K562 (cell line): ENCODE data around the gene CEP95. TPM values are rescaled to one million over a fixed set of nuclear protein-coding genes. Genes with fewer than 3 reads are reported as not detected.
A peak's percentile ranks its signal among the peaks of the same experiment; 100 is the strongest.
"Not testable (repeated sequence)": the region's sequence is repeated elsewhere in the genome, so short reads cannot be mapped to it uniquely, and the experiment has no call there.

Experiments
- ATAC-seq: fragments of 200-7000 bp; cut with Tn5 transposase; 3 replicates; pipeline ENCODE4 v1.9.1; 2020; ENCODE audit warnings: moderate library complexity
- BruUV-seq: library from RNA; stranded (reverse); fragments of 400-500 nt; replicated peaks from 2 replicates; lab custom pipeline; 2021; lab: Mats Ljungman, UMichigan
- CTCF ChIA-PET: fragments of 300-600 bp; formaldehyde crosslinking; extraction: SDS; loops from one replicate; lab custom pipeline; 2021; ENCODE audit warnings: low intra/inter-chr PET ratio; lab: Yijun Ruan, JAX
- POLR2A ChIA-PET: fragments of 300-600, 350-650 bp; sonication (Branson Sonifier 250); formaldehyde crosslinking; extraction: SDS; loops from one replicate; lab custom pipeline; 2021; ENCODE audit warnings: antibody characterized with exemption, inconsistent platforms; lab: Yijun Ruan, JAX
- DNase-seq, 4 experiments: peaks; one replicate each; pipeline versions ENCODE4 v3.0.0 to v3.0.0-alpha.2; 2011 to 2018; ENCODE audit warnings: low spot score in 3 of 4, mixed read lengths in 3 of 4; ENCODE audit errors: extremely low read depth in 1 of 4
- FAIRE-seq: peaks from 2 replicates; lab custom pipeline; 2011; peaks lifted over from hg19 to GRCh38; lab: Jason Lieb, UNC
- H2AFZ ChIP-seq: 2 replicates; pipeline ENCODE4 v1.6.0; 2011; ENCODE audit warnings: low read depth, low read length, control low read depth, inconsistent platforms
- H3K27ac ChIP-seq: fragments of 200-600 bp; 3 replicates; pipeline ENCODE4 v1.8.0; 2011; ENCODE audit warnings: low read depth, mild to moderate bottlenecking, control low read depth, inconsistent platforms, low read length, moderate library complexity, mixed read lengths; ENCODE audit errors: extremely low read depth
- H3K27me3 ChIP-seq, 2 experiments: fragments of 300-600 bp in 1 of 2; 2 replicates in 1 of 2; 3 replicates in 1 of 2; pipeline versions ENCODE4 v1.6.0 to v1.8.0; 2011; ENCODE audit warnings: inconsistent platforms in 2 of 2, low read length in 2 of 2, mild to moderate bottlenecking in 1 of 2, mixed read lengths in 1 of 2, moderate library complexity in 1 of 2; ENCODE audit not compliant: control insufficient read depth in 2 of 2, insufficient read depth in 2 of 2
- H3K36me3 ChIP-seq: fragments of 300-600 bp; 3 replicates; pipeline ENCODE4 v1.8.0; 2011; ENCODE audit warnings: mild to moderate bottlenecking, low read length, inconsistent platforms; ENCODE audit not compliant: control insufficient read depth, insufficient read depth
- H3K4me1 ChIP-seq, 2 experiments: fragments of 200-600 bp in 1 of 2; replicated peaks in 1 of 2; 2 replicates in 1 of 2; 3 replicates in 1 of 2; pipeline versions ENCODE4 v1.5.1 to v1.8.0; 2011; ENCODE audit warnings: inconsistent platforms in 2 of 2, low read length in 2 of 2, mild to moderate bottlenecking in 1 of 2, mixed read lengths in 1 of 2, moderate library complexity in 1 of 2; ENCODE audit not compliant: control insufficient read depth in 2 of 2, insufficient read depth in 2 of 2
- H3K4me2 ChIP-seq: 2 replicates; pipeline ENCODE4 v1.6.1; 2011; ENCODE audit warnings: low read length, control low read depth, inconsistent platforms, mixed read lengths; ENCODE audit not compliant: insufficient read depth
- H3K4me3 ChIP-seq: fragments of 200-600 bp; sonication (generic), shearing (Covaris generic); 2 replicates; pipeline ENCODE4 v1.5.1; 2016; ENCODE audit warnings: control low read depth, inconsistent platforms
- H3K79me2 ChIP-seq: fragments of 200-600 bp; 3 replicates; pipeline ENCODE4 v1.8.0; 2011; ENCODE audit warnings: low read length, inconsistent platforms; ENCODE audit not compliant: control insufficient read depth, insufficient read depth
- H3K9ac ChIP-seq, 2 experiments: 2 replicates each; pipeline versions ENCODE4 v1.6.0 to v1.6.1; 2011; ENCODE audit warnings: low read depth in 2 of 2, low read length in 2 of 2, control low read depth in 1 of 2, inconsistent platforms in 1 of 2, mild to moderate bottlenecking in 1 of 2, mixed read lengths in 1 of 2; ENCODE audit not compliant: insufficient read depth in 1 of 2
- H3K9me1 ChIP-seq: one replicate; pipeline ENCODE4 v1.6.0; 2011; ENCODE audit warnings: inconsistent platforms, mild to moderate bottlenecking, low read length, moderate library complexity; ENCODE audit not compliant: control insufficient read depth, insufficient read depth
- H3K9me3 ChIP-seq: replicated peaks from 2 replicates; pipeline ENCODE4 v1.5.1; 2011; ENCODE audit warnings: low read depth, low read length, inconsistent platforms; ENCODE audit not compliant: control insufficient read depth, insufficient read depth
- H4K20me1 ChIP-seq: replicated peaks from 2 replicates; pipeline ENCODE4 v1.6.1; 2011; ENCODE audit warnings: low read length, inconsistent platforms, mixed read lengths; ENCODE audit not compliant: control insufficient read depth, insufficient read depth
- BCOR ChIP-seq: fragments of 450-650 bp; IDR thresholded peaks from 2 replicates; pipeline ENCODE4 v1.6.1; 2016
- CBX5 ChIP-seq: IDR thresholded peaks from 2 replicates; pipeline ENCODE4 v1.6.1; 2014; ENCODE audit warnings: low read depth, borderline replicate concordance
- KDM1A ChIP-seq, 2 experiments: fragments of 450-650 bp; IDR thresholded peaks; 2 replicates each; pipeline ENCODE4 v1.6.1; 2016; ENCODE audit warnings: mild to moderate bottlenecking in 2 of 2
- NEUROD1 ChIP-seq: fragments of 150-350 bp; IDR thresholded peaks from 2 replicates; pipeline ENCODE4 v1.6.1; 2014; ENCODE audit warnings: borderline replicate concordance, low read length, low read depth; ENCODE audit not compliant: partially characterized antibody
- RBM25 ChIP-seq: fragments of 200-400 bp; formaldehyde crosslinking; IDR thresholded peaks from 2 replicates; pipeline ENCODE4 v1.6.1; 2018; ENCODE audit warnings: low read length, low read depth, moderate library complexity; ENCODE audit not compliant: severe bottlenecking
- SMARCA5 ChIP-seq: fragments of 450-650 bp; IDR thresholded peaks from 2 replicates; pipeline ENCODE4 v1.6.1; 2016
- THRAP3 ChIP-seq: fragments of 450-650 bp; IDR thresholded peaks from 2 replicates; pipeline ENCODE4 v1.6.1; 2016; ENCODE audit warnings: mild to moderate bottlenecking, inconsistent platforms, borderline replicate concordance
- ZNF146 ChIP-seq: IDR thresholded peaks from one replicate; pipeline ENCODE4 v1.6.1; 2018; ENCODE audit warnings: missing compliant biosample characterization; ENCODE audit not compliant: unreplicated experiment
- ZNF644 ChIP-seq: fragments of 200-800 bp; sonication (Bioruptor generic); IDR thresholded peaks from 2 replicates; pipeline ENCODE4 v1.6.1; 2016; ENCODE audit warnings: low read depth, missing genetic modification characterization, missing compliant biosample characterization
- ZNF707 ChIP-seq: fragments of 250-450 bp; sonication (Bioruptor Pico); conservative IDR thresholded peaks from 2 replicates; pipeline ENCODE4 v1.8.0; 2022; ENCODE audit warnings: inconsistent platforms, mild to moderate bottlenecking, moderate library complexity
- WGBS: fragments of 100-300 bp; shearing (Covaris generic); methylation state at CpG from one replicate; pipeline ENCODE4 v1.1.6; 2016; ENCODE audit warnings: low coverage, mixed read lengths; ENCODE audit not compliant: insufficient coverage; ENCODE audit errors: missing lambda C conversion rate; 5-methylcytosine and 5-hydroxymethylcytosine counted together
- in situ Hi-C: fragments of 300-500 bp; cut with MboI; formaldehyde crosslinking; loops from 4 replicates; pipeline ENCODE4 v1.15.0; 2018; ENCODE audit warnings: inconsistent platforms, mixed read lengths
- intact Hi-C: fragments of 100-400 bp; cut with micrococcal nuclease; formaldehyde crosslinking; loops from 2 replicates; pipeline ENCODE4 v1.14.2; 2022
- polyA plus RNA-seq, 8 experiments: library from polyadenylated mRNA; depleted of rRNA in 4 of 8; stranded (reverse) in 5 of 8; unstranded in 3 of 8; fragments of >200 nt; fragmentation: Nextera tagmentation in 2 of 8; fragmentation: Illumina TruSeq in 1 of 8; extraction: Ambion mirVana in 2 of 8; extraction: Trizol in 1 of 8; gene quantifications; 2 replicates each; pipeline versions ENCODE4 v1.2.1 to v1.2.3, GENCODE V29; 2011 to 2014; ENCODE audit warnings: inconsistent platforms in 1 of 8, missing spikeins in 1 of 8
- total RNA-seq, 7 experiments: library from RNA; depleted of rRNA in 6 of 7; stranded (reverse); fragments of >200 nt in 6 of 7; fragmentation: Illumina TruSeq in 2 of 7; extraction: Trizol in 2 of 7; gene quantifications; 2 replicates each; pipeline versions ENCODE4 v1.2.1 to v1.2.3, GENCODE V29; 2011 to 2021; ENCODE audit warnings: low replicate concordance in 1 of 7
- TF ChIP-seq, protein P1 (sequence below): fragments of 250-450 bp; sonication (Bioruptor Pico); IDR thresholded peaks from 2 replicates; pipeline ENCODE4 v1.5.0; 2021; ENCODE audit warnings: mild to moderate bottlenecking, moderate library complexity

The CEP95 gene
- total and polyA plus RNA-seq, 9 of the 15 experiments (the other 6 are each of a cell fraction or from before 2014, with no cell fraction given), result 26.7 to 80.7 (median 56.9) TPM

DNA sequence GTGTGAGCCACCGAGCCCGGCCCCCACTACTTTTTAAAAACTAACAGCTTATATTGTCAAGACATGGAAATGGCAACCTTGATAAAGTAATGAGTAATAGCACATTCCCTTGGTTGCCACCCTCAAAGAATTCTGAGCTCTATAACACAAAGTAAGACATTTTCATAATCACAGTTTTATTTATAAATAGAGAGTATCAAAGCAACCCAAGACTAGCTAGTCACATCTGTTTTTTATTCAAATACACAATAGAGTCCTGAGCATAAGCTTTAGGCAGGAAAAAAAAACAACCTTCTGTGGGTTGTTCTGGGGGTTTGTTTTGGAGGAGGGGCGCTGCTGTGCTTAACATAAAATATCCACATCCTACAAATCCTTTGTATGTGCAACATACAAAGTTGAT, 68.7 kb downstream of the CEP95 start (continued):
- TF ChIP-seq, protein P1, sequence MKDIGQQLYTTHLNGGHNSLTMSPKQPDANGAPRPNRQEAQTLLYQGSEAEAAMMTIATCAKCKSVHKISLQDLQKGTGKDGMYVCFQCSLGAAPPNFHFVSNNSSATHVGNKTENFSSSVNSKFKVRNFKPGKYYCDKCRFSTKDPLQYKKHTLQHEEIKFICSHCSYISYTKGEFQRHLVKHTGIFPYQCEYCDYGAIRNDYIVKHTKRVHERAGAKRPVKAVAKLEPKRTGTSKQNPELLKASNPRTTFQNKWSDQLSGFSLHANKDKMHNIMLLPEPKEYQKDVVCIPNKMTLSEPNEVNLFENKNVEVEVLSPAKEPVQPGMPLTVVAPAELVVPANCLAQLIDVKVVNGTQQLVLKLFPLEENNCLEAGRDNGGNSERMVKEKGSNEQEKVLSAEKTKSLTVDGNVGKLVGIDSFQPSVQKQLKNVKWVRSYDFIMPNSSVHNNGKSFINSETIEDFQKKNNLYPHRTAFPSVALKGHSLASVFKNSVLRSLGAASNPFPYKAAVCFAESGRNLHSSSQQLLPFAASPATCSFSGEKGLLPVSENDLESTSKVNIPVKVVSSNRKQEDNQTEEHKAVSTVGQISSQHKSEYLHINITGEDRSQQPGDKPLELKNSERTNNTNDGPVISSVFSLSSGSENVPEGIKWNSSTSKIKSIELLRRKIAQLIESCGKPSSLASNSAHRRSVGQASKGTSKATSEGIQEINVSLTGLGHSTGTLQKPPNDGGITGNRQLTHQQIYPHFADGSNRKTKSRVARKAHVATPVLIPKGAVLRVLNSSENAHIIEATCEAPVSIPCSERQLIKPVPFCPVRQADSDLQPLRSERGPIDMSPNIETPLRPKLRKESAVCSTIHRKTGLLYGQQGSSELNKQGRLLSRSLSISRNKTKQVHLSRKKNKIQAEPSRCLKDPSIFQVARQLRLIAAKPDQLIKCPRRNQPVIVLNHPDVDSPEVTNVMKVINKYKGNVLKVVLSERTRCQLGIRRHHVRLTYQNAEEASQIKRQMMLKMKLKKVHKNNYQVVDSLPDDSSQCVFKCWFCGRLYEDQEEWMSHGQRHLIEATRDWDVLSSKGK, result no peak
- TF ChIP-seq ZNF707 (CRISPR knock-in tag), result no peak
- TF ChIP-seq THRAP3, result no peak
- no peak for TF ChIP-seq NEUROD1
- no peak for TF ChIP-seq CBX5
- TF ChIP-seq ZNF644, result no peak

DNA sequence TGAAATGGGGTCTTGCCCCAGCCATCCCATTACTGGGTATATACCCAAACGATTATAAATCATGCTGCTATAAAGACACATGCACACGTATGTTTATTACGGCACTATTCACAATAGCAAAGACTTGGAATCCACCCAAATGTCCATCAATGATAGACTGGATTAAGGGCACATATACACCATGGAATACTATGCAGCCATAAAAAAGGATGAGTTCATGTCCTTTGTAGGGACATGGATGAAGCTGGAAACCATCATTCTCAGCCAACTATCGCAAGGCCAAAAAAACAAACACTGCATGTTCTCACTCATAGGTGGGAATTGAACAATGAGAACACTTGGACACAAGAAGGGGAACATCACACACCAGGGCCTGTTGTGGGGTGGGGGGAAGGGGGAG, 70.2 kb downstream of the CEP95 start:
- H3K27ac ChIP-seq, H3K9ac ChIP-seq, in situ Hi-C loops, H2AFZ ChIP-seq, intact Hi-C loops, H3K79me2 ChIP-seq, H3K9me3 ChIP-seq, H3K27me3 ChIP-seq, H3K4me2 ChIP-seq, BruUV-seq, DNase-seq, H3K4me3 ChIP-seq, H4K20me1 ChIP-seq, H3K9me1 ChIP-seq, FAIRE-seq, ATAC-seq: not testable (repeated sequence)
- Histone ChIP-seq H3K36me3 (peaks cover 18% of the 10 kb centered on the region), H3K4me1 (peaks cover 7 to 16% of the 10 kb centered on the region in 2 experiments; a peak in 4 of 5 replicates)
- POLR2A ChIA-PET, result interaction anchor here (1.2 kb wide), 1 partner anchor 71 kb away, joined by 3 read pairs; the partner anchor contains the start of genes CEP95 and DDX5
- WGBS, result 94% methylated on average over 4 of the region's 4 CpGs
- CTCF ChIA-PET, result interaction anchor here (0.6 kb wide), 1 partner anchor 470 kb away, joined by 3 read pairs; no protein-coding TSS in a partner anchor
- TF ChIP-seq KDM1A (IDR thresholded peaks at IDR 0.05) (peak in 1 of 2 experiments; percentile 50; a peak in 1 of 4 replicates), ZNF146 (CRISPR knock-in tag) (peak; percentile 90), BCOR (peak; percentile 71), RBM25 (peak; percentile 7), SMARCA5 (0 out of 2 replicates have a peak, but pooled peaks have one; percentile 40)
